HG03108 (cell line): Measurements from ENCODE around the gene PKD1.

Experiments
- ATAC-seq: cut with Tn5 transposase; IDR thresholded peaks from one replicate; pipeline ENCODE4 v1.9.1; 2021; ENCODE audit warnings: moderate library complexity; ENCODE audit not compliant: unreplicated experiment

The PKD1 gene

DNA sequence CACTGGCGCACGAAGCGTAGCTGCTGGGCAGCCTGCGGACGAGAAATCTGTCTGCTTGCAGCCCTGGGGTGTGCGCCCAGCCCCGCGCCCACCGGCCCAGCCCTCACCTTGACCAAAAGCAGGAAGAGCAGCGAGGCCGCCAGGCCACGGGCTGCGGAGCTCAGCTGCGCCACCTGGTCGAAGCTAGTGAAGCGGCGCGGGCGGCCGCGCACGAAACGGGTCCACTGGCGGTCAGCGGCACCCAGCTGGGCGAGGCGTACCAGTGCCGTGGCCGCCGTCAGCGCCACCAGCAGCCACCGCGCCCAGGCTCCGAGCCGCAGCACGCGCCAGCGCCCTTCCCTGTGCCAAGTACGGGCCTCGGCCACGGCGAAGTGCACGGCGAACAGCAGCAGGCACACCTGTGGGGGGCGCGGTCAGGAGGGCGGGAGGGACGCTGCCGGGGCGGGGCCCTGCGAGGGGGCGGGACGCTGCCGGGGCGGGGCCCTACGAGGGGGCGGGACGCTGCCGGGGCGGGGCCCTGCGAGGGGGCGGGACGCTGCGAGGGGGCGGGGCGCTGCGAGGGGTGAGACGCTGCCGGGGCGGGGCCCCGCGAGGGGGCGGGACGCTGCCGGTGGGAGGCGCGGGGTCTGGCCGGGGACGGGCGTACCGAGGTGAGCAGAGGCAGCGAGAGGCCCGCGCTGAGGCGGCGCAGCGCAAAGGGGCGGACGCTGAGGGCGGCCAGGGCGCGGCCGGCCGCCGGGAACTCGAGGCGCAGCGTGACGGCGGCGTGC lies 44.7 kb downstream of the PKD1 start:
- ATAC-seq = no peak

DNA sequence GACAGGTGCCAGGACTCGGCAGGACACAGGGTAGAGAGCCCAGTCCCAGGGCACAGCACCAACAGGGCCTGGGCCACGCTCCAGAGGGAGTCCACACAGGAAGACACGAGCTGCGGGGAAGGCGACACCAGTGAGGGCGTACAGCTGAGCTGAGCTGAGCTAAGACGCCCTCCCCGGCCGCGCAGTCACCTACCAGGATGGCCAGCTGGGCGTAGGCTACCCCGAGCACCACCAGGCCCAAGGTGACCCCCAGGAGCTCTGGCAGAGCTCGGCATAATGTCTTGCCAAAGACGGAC lies 45.3 kb downstream of the PKD1 start:
- no peak for ATAC-seq

DNA sequence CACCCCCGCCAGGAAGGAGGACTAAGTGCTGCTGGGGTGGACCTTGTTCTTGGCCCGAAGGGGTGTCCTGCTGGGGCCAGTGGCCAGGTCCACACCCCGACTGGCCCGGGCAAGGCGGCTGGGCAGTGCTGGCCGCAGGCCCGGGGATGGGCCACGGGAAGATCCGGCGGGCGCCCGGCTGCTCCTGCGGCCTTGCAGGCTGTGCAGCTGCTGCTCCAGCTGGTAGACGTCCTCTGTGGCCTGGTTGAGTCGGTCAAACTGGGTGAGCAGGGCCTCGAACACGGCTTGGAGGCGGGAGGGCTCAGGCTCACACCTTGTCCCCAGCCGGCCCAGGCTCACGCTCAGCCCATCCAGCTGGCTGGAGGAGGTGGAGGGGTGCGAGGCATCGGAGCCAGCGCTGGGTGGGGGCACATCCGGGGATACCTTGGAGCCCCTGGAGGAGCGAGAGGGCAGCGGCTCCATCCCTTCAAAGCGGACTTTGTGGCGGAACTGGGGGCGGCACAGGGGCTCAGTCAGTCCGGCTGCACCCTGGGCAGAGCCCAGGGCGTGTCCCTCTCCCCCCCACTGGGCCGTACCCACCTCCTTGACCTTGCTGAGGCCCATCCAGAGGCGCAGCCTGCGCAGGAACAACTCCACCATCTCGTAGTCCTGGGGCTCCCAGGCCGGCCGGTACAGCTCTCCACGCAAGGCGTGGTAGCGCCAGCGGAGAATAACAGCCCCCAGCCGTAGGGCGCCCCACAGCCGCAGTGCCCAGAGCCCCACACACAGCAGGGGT lies 45.8 kb downstream of the PKD1 start:
- no peak for ATAC-seq

DNA sequence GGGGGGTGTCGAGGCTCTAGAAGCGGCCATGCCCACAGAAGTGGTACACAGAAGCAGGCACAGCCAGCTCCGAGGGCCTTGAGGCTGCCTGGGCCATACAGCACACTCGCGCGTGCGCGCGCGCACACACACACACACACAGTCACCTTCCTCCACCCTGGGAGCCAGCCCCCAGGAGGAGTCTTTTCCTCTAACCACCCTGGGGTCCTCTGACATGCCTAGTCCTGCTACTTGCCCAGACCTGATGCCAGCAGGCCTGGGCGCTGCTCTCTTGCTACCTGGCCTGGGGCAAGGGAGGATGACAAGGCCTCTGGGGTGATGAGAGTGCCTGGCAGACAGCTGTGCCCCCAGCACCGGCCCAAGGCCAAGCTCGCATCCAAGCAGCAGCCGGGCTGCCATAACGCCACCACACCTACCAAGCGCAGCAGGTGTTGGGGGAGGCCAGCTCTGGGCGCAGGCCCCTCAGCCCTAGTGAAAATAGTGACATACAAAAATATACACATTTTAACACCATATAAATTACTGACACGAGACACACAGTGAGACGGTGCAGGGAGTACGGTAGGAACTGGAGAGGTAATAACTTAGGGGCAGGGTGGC lies 46.8 kb downstream of the PKD1 start:
- no peak for ATAC-seq

DNA sequence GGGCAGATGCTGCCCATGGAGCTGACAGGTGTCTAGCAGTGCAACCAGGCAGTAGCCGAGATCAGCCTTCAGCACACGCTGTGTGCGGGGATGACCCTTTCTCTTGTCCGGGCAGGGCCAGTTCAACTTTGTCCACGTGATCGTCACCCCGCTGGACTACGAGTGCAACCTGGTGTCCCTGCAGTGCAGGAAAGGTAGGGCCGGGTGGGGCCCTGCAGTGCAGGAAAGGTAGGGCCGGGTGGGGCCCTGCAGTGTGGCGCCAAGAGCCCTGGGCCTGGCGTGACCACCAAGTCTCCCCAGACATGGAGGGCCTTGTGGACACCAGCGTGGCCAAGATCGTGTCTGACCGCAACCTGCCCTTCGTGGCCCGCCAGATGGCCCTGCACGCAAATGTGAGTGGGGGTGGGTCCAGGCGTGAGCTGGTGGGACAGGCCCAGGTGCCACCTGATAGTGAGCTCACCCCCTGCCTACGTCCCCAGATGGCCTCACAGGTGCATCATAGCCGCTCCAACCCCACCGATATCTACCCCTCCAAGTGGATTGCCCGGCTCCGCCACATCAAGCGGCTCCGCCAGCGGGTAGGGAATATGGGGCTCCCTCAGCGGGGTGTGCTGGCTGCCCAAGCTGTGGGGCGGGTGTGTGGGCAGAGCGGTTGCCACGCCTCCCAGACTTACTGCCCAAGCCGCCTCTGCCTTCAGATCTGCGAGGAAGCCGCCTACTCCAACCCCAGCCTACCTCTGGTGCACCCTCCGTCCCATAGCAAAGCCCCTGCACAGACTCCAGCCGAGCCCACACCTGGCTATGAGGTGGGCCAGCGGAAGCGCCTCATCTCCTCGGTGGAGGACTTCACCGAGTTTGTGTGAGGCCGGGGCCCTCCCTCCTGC lies 47.7 kb downstream of the PKD1 start:
- no peak for ATAC-seq

DNA sequence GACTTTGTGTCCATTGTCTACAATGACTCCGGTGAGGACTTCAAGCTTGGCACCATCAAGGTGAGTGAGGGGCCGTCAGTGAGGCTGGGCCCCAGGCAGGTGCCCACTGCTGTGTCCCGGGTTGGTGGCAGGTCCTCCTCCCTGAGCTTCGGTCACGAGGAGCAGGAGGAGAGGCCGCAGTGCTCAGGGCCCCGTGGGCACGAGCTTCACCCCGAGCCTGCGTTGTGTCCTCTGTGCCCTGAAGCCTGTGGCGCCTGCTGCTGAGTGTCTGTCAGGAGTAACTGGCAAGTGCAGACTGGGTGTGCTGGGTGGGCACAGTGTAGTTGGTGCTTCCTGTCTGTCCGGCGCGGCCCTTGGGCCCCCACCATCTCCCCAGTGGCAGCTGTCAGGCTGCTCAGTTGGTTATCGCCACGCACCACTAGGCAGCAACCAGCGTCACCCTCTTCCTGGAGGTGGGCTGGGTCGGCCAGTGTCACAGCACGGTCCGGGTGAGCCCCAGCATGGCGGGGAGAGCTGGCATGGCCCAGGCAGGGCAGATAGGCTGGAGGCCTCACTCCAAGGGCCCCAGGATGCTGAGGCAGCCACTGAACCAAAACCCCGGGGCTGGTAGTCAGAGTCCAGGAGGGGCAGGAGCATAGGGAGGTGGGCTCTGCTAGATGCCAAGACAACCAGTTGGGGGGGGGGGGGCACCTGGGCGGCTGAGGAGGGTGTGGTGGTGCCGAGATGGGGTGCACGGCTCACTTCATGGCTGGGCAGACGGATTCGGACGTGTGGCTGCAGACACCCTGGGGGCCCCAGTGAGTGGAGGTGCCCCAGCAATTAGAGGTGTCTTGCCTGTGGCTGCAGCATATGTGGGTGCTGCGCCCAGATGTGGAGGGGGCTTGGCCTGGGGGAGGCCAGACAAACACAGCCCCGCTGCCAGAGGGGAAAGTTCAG lies 48.6 kb downstream of the PKD1 start:
- no peak for ATAC-seq

DNA sequence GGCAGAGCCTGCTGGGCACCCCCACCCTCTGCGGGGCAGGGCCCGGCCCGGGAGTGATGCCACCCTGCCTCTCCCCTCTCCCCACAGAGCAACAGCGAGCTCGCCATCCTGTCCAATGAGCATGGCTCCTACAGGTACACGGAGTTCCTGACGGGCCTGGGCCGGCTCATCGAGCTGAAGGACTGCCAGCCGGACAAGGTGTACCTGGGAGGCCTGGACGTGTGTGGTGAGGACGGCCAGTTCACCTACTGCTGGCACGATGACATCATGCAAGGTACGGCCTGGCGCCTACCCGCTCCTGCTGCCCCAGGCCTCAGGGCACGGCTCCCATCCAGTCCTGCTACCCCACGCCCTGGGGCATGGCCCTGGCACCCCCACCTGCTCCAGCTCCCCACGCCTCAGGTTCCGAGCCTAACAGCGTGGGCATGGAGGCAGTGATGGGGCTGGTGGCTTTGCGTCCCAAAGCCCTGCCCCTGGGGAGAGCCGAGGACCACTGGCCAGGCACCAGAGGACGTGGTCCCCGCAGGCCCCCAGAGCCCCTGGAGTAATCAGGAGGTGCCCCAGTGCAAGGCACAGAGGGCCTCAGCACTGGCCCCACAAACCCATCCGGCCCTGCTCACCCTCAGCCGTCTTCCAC lies 49.5 kb downstream of the PKD1 start:
- ATAC-seq = no peak

DNA sequence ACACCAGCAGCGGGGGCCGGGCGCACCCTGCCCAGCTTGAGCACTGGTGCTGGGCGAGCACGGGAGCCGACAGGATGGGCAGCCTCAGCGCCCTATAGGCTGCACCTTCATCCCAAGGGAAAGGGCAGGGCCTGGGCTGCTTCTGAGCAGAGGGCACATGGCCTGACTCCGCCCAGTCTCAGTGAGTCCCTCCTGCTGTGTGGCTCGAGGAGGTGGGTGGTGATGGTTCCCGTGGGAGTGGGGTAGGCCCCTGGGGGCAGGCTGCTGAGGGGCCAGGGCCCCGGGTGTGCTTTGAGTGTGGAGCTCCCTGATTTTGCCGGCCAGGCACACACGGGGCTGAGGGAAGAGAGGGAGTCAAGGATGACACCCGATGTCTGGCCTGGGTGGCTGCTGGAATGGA lies 50.0 kb downstream of the PKD1 start:
- ATAC-seq = no peak

DNA sequence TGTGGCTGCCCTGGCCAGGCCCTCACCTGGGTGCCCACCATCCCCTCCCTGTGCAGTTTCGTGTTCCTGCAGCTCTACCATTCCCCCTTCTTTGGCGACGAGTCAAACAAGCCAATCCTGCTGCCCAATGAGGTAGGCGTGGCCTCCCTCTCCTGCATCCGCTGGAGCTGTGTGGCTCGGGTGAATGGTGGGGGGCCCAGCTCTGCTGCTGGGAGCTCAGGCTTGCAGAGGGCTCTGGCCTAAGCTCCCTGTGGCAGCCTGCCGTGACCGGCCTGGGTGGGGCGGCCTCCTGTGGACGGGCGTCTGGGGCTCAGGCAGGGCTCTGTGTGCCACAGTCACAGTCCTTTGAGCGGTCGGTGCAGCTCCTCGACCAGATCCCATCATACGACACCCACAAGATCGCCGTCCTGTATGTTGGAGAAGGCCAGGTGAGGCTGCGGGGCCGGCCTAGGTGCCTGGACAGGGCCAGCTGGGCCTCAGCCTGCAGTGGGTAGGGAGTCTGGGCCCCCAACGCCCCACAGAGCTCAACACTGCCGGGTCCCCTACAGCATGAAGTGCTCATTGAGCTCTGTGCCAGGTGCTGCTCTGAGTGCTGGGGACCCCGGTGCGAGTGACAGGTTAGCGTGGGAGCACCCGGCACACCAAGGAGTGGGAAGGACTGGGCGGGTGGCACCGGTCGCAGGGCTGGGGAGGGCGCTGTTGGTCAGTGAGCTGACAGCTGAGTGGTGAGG lies 50.6 kb downstream of the PKD1 start:
- ATAC-seq = no peak

DNA sequence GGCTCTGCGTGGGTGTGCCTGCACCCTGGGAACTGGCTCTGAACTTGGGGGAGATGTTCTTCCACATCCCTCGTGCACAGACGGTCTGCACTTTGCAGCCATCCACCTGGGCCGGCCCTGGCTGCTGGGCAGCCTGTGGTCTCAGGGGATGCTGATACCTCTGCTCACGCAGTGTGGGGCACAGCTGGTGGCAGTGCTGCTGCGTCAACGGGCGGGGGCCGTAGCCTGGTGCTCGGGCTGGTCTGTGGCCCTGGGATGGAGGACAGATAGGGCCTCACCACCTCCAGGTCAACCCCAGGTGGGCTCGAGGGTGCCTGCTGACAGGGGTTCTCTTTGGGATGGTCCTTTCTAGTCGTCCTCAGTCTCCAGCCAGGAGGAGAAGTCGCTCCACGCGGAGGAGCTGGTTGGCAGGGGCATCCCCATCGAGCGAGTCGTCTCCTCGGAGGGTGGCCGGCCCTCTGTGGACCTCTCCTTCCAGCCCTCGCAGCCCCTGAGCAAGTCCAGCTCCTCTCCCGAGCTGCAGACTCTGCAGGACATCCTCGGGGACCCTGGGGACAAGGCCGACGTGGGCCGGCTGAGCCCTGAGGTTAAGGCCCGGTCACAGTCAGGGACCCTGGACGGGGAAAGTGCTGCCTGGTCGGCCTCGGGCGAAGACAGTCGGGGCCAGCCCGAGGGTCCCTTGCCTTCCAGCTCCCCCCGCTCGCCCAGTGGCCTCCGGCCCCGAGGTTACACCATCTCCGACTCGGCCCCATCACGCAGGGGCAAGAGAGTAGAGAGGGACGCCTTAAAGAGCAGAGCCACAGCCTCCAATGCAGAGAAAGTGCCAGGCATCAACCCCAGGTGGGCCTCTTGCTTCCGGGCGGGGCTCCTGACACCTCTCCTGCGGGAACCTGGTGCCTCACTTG lies 51.6 kb downstream of the PKD1 start:
- ATAC-seq = no peak

DNA sequence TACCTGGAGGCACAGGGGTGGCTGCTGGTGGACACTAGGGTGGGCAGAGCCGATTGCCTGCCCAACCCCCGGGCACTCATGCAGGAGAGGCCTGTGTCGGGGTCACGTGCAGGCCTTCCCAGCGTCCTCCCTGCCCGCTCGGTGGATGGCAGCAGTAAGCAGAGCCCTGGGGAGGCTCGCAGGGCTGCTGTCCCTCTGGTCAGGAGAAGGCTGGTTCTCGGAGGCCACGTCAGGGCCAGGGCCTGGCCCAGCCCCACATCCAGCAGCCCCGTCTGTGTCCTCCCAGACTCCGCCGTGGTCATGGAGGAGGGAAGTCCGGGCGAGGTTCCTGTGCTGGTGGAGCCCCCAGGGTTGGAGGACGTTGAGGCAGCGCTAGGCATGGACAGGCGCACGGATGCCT lies 52.3 kb downstream of the PKD1 start:
- ATAC-seq = no peak

DNA sequence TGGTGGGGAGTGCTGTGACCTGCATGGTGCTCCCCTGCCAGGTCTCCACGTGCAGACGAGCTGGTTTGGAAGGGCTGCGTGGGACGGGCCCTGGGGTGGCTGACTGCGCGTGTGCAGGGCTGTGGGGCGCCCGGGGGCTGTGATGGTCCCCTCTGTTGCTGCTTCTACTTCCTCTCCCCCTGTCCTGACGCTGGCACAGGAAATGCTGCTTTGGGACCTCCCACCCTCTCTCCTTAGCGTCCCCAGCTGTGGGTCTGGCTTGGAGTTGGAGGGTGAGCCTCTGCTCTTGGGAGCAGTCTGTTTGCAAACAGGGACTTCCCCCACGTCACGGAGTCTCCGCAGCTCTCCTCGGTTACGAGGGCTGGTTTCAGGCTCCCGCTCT lies 52.7 kb downstream of the PKD1 start:
- ATAC-seq = no peak

DNA sequence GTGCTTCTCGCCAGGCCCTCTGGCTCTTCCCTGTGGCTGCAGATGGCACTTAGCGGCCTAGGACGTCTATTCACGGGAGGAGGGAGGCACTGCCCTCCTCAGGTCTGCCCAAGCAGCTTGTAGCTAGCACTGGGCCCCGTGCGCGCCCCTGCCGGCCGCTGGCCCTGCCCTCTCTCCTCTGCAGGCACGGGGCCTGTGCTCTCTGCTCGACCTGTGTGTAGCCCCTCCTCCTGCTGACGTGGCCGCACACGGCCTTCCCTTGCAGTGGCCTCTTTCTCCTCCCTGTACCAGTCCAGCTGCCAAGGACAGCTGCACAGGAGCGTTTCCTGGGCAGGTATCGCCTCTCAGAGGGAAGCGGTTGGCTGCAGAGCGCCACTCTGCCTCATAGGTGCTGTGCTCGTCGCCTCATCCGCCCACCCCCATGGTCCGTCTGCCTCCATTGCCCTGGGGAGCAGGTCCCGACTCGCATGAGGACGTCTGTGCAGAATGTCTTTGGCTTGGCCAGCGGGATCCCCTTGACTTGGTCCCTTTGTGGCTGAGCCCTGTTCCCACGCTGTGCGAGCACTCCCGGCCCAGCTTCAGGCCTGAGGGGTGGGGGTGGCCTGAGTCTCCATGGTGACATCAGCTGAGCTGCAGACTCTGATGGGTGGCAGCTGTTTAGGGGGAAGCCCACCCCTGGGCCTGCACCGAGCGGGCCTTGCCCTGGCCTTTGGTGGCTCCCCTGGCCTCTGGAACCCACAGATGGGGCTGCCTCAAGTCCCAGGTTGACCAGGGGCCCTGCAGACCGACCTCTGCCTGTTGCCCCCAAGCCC lies 53.3 kb downstream of the PKD1 start:
- ATAC-seq = no peak

DNA sequence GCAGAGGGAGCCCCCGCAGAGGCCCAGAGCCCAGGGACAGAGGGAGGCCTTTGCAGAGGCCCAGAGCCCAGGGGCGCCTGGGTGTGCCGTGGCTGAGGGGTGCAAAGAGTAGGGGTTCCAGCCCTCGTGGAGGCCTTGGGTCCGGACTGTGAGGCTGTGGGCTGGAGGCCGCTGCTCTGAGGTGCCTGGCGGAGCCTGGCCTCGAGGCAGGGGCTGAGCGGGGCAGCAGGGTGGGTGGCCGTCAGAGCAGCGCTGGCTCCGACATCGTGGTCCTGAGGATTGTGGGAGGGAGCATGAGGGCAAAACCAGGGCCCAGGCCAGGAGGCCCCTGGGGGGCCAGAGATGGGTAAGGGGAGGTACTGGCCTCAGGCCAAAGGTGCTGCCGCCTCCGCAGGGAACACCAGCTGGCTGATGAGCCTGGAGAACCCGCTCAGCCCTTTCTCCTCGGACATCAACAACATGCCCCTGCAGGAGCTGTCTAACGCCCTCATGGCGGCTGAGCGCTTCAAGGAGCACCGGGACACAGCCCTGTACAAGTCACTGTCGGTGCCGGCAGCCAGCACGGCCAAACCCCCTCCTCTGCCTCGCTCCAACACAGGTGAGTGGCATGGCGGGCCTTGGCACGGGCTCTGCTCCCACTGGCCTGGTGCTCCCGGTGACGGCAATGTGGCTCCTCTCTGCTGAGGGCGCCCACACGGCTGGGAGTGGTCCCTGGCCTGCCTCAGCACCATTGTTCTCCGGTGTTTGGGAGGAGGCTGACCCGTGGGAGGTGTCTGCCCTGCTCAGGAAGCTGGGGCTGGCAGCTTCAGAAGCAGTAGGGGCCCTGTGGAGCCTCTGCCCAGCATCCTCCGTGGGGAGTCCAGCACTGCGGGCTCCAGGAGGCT lies 54.3 kb downstream of the PKD1 start:
- ATAC-seq = no peak

DNA sequence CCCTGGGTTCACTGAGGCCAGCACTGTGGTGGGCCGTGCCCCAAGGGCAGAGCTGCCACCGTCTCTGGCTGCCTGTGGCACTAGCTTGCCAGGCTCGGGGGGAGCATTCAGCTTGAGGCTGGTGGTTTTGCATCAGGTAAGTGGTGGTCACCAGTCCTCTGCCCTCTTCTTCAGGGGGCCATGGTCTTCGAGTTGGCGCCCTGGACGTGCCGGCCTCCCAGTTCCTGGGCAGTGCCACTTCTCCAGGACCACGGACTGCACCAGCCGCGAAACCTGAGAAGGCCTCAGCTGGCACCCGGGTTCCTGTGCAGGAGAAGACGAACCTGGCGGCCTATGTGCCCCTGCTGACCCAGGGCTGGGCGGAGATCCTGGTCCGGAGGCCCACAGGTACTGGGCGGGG lies 55.7 kb downstream of the PKD1 start:
- ATAC-seq = no peak

DNA sequence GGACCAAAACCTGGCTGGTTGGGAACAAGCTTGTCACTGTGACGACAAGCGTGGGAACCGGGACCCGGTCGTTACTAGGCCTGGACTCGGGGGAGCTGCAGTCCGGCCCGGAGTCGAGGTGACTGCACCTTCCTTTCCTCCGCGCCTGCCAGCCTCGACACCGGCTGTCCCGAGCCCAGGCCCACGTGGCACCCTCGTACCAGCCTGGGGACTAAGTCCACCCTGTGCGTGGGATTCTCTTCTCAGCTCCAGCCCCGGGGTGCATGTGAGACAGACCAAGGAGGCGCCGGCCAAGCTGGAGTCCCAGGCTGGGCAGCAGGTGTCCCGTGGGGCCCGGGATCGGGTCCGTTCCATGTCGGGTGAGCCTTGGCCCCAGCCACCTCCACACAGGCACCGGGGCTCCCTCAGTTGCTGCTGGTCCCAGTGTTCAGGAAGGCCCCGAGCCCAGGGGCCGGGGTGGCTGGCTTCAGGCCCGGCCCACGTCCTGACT lies 56.3 kb downstream of the PKD1 start:
- ATAC-seq = no peak
